Measurements from ENCODE around the gene GOLGB1. TPM values are rescaled to one million over a fixed set of nuclear protein-coding genes. Genes with fewer than 3 reads are reported as not detected.

Gene GOLGB1
- total RNA-seq, 2 donors from 2014 or later, result 46.4 to 59.0 TPM

DNA sequence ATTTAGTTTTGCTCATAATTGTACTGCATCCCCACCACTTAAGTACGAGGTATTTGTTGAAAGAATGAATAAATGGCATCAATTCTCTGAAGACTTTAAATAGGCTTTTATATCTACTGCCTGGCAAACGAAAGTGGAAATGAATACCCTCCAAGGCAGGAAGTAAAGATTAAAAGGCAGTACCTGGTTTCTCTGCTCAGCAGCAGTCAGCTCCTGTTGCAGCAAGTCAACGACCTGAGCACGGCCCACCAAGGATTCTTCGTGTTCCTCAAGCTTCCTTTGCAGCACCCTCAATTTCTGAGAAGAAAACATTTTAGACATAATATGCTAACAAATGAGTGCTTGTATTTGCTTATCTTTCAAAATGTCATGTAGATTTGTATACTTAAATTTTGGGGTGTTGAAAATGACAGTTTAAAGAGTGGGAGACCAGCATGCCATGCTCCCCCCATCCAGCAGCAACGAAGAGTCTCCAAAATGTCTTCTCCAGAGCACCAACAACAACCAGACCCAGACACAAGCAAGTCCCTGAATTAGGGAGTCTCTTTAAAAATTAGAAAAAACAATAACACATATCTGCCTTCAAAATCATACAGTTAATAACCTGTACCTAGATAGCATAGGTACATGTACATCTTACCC lies 31.2 kb downstream of the GOLGB1 start:
- intact Hi-C loops (cut with DNase I), result no loop called here
- no peak for DNase-seq
- Histone ChIP-seq H3K9me3 (no peaks in the 10 kb centered on the region), H3K27me3 (no peaks in the 10 kb centered on the region), H3K27ac (no peak overlapping the region), H3K4me1 (no peaks in the 10 kb centered on the region), H3K4me3 (no peak overlapping the region), H3K36me3 (replicated peaks in 1 of 2; ENCODE audit: insufficient read depth in 1 of 2, low read depth in 2 of 2) (peaks cover 8 to 49% of the 10 kb centered on the region in 2 donors)
- no peak for ATAC-seq
- 91 to 94% methylated on average over 6 of the region's 6 CpGs for whole genome bisulfite sequencing, 2 donors
- TF ChIP-seq POLR2A (IDR thresholded peaks at IDR 0.05), result no peak
- TF ChIP-seq, protein P1, sequence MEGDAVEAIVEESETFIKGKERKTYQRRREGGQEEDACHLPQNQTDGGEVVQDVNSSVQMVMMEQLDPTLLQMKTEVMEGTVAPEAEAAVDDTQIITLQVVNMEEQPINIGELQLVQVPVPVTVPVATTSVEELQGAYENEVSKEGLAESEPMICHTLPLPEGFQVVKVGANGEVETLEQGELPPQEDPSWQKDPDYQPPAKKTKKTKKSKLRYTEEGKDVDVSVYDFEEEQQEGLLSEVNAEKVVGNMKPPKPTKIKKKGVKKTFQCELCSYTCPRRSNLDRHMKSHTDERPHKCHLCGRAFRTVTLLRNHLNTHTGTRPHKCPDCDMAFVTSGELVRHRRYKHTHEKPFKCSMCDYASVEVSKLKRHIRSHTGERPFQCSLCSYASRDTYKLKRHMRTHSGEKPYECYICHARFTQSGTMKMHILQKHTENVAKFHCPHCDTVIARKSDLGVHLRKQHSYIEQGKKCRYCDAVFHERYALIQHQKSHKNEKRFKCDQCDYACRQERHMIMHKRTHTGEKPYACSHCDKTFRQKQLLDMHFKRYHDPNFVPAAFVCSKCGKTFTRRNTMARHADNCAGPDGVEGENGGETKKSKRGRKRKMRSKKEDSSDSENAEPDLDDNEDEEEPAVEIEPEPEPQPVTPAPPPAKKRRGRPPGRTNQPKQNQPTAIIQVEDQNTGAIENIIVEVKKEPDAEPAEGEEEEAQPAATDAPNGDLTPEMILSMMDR (IDR thresholded peaks at IDR 0.05), result no peak

DNA sequence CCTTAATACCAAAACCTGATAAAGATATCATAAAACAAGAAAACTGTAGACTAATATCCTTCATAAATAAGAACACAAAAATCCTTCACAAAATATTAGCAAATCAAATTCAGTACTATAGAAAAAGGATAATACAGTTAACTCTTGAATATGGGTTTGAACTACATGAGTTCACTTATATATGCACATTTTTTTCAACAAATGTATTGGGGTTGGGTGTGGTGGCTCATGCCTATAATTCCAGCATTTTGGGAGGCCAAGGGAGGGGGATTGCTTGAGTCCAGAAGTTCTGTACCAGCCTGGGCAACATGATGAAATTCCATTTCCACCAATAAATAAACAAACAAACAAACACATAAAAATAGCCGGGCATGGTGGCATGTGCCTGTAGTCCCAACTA lies 39.2 kb downstream of the GOLGB1 start:
- ATAC-seq (no peak), DNase-seq (no peak)
- H3K27me3 ChIP-seq, result no peaks in the 10 kb centered on the region
- H3K4me3 ChIP-seq, result no peak overlapping the region
- intact Hi-C loops (cut with DNase I), result no loop called here
- 90 to 100% methylated on average over 1 of the region's 1 CpG for WGBS, 2 donors
- H3K4me1 ChIP-seq, result no peaks in the 10 kb centered on the region
- no peak overlapping the region for H3K27ac ChIP-seq
- H3K9me3 ChIP-seq, result no peaks in the 10 kb centered on the region
- TF ChIP-seq, protein P1 (IDR thresholded peaks at IDR 0.05), result no peak
- no peak for TF ChIP-seq POLR2A (IDR thresholded peaks at IDR 0.05)
- H3K36me3 ChIP-seq (replicated peaks in 1 of 2; ENCODE audit: insufficient read depth in 1 of 2, low read depth in 2 of 2), result peaks cover 4 to 19% of the 10 kb centered on the region in 2 donors

DNA sequence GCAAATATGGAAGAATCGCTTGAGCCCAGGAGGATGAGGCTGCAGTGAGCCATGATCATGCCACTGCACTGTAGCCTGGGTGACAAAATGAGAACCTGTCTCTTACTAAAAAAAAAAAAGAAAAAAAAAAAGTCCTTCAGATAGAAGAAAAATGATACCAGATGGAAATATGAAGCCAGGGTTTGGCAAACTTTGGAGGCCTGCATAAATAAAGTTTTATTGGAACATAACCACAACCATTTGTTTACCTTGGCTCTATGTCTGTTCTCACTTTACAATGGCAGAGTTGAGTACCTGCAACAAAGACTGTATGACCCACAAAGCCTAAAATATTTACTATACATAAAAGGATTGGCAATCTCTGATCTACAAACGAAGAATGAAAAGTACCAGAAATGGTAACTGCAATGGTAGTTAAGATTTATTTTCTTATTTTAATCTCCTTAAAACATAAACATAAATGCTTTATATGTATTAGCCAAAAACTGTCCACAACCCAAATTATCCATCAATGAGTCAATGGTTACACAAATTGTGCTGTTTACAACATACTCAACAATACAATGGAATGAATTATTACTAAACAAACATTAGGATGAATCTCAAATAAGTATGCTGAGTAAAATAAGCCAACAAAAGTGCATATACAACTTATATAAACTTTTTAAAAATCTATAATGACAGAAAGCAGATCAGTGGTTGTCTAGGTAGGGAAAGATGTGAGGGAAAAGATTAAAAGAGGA lies 41.8 kb downstream of the GOLGB1 start:
- 92 to 94% methylated on average over 2 of the region's 2 CpGs for WGBS, 2 donors
- no peak for ATAC-seq
- DNase-seq, result no peak
- Histone ChIP-seq H3K4me3 (no peak overlapping the region), H3K27me3 (no peaks in the 10 kb centered on the region), H3K27ac (no peak overlapping the region), H3K36me3 (replicated peaks in 1 of 2; ENCODE audit: insufficient read depth in 1 of 2, low read depth in 2 of 2) (peaks cover 0 to 6% of the 10 kb centered on the region in 2 donors), H3K9me3 (no peaks in the 10 kb centered on the region), H3K4me1 (no peaks in the 10 kb centered on the region)
- TF ChIP-seq POLR2A (IDR thresholded peaks at IDR 0.05), result no peak
- TF ChIP-seq, protein P1 (IDR thresholded peaks at IDR 0.05), result no peak
- intact Hi-C loops (cut with DNase I), result no loop called here

DNA sequence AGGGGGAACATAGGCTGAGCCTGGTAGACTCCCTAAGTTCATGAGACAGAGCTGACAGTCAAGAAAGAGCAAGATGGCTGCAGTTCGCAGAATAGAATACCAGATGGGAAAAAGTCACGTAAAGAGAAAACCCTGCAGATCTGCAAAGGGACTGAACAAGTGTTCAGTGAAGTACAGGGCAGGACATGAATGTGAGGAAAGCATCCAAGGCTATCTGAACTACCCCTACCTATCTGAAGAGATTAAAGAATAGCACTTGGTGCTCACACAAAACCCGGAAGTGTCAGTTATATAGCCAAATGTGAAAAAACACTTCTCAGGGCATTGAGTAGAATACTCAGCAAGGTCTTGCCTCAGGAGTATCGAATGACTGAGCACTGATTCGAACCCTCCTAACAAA lies 44.0 kb downstream of the GOLGB1 start:
- 87 to 89% methylated on average over 5 of the region's 5 CpGs for WGBS, 2 donors
- no peaks in the 10 kb centered on the region for H3K9me3 ChIP-seq

More for the DNA sequence above, 44.0 kb downstream of the GOLGB1 start:
- Histone ChIP-seq H3K4me3 (no peak overlapping the region), H3K4me1 (no peaks in the 10 kb centered on the region), H3K36me3 (replicated peaks in 1 of 2; ENCODE audit: insufficient read depth in 1 of 2, low read depth in 2 of 2) (peaks cover 0 to 7% of the 10 kb centered on the region in 2 donors), H3K27ac (no peak overlapping the region), H3K27me3 (no peaks in the 10 kb centered on the region)
- intact Hi-C loops (cut with DNase I), result no loop called here
- TF ChIP-seq, protein P1 (IDR thresholded peaks at IDR 0.05), result no peak
- no peak for TF ChIP-seq POLR2A (IDR thresholded peaks at IDR 0.05)
- DNase-seq (no peak), ATAC-seq (no peak)
